Heart right ventricle (tissue), 16 donors: ENCODE data around the gene HOXA1. TPM values are rescaled to one million over a fixed set of nuclear protein-coding genes. Genes with fewer than 3 reads are reported as not detected.

ENCODE experiments used
- ATAC-seq, 8 donors: fragments of 200-7000 bp; cut with Tn5 transposase; one replicate each; pipeline ENCODE4 v1.9.1; 2020; ENCODE audit warnings: mild to moderate bottlenecking in 8 of 8, moderate library complexity in 8 of 8, moderate number of reproducible peaks in 1 of 8
- DNase-seq, 2 donors: peaks; one replicate each; pipeline ENCODE4 v3.0.0-alpha.2; 2020
- H3K27ac ChIP-seq, 10 donors: fragments of 200-600 bp; sonication (generic) in 2 of 10; one replicate each; pipeline versions ENCODE4 v1.5.0 to v1.8.0; 2020 to 2022; ENCODE audit warnings: mild to moderate bottlenecking in 3 of 10
- H3K27me3 ChIP-seq, 7 donors: fragments of 200-600 bp; one replicate each; pipeline ENCODE4 v1.8.0; 2021 to 2022; ENCODE audit warnings: mild to moderate bottlenecking in 2 of 7
- H3K36me3 ChIP-seq, 9 donors: fragments of 200-600 bp; sonication (generic) in 1 of 9; one replicate each; pipeline versions ENCODE4 v1.5.0 to v1.8.0; 2020 to 2022; ENCODE audit warnings: mild to moderate bottlenecking in 2 of 9
- H3K4me1 ChIP-seq, 9 donors: fragments of 200-600 bp; sonication (generic) in 1 of 9; one replicate each; pipeline versions ENCODE4 v1.5.0 to v1.8.0; 2020 to 2022; ENCODE audit warnings: mild to moderate bottlenecking in 4 of 9
- H3K4me3 ChIP-seq, 10 donors: fragments of 200-600 bp; sonication (generic) in 2 of 10; one replicate each; pipeline versions ENCODE4 v1.5.0 to v1.8.0; 2020 to 2022; ENCODE audit warnings: mild to moderate bottlenecking in 7 of 10, moderate library complexity in 2 of 10
- H3K9me3 ChIP-seq, 11 donors: fragments of 200-600 bp in 10 of 11; sonication (generic) in 2 of 11; one replicate each; pipeline versions ENCODE4 v1.5.0 to v1.8.0; 2013 to 2022; ENCODE audit warnings: mild to moderate bottlenecking in 2 of 11, control low read depth in 1 of 11, moderate library complexity in 1 of 11
- CTCF ChIP-seq, 9 donors: fragments of 200-600 bp; sonication (generic) in 2 of 9; IDR thresholded peaks; one replicate each; pipeline versions ENCODE4 v1.5.0 to v1.8.0; 2021 to 2022; ENCODE audit warnings: antibody characterized with exemption in 9 of 9, mild to moderate bottlenecking in 5 of 9, moderate library complexity in 1 of 9
- WGBS, 2 donors: extraction: QIAGEN DNeasy Blood & Tissue Kit; methylation state at CpG; one replicate each; pipeline ENCODE4 v1.1.7; 2013; ENCODE audit warnings: inconsistent platforms in 1 of 2; 5-methylcytosine and 5-hydroxymethylcytosine counted together
- intact Hi-C, 10 donors: fragments of 100-400 bp; cut with DNase I; formaldehyde crosslinking; loops; one replicate each; pipeline versions ENCODE4 v1.11.1 to v1.14.2; 2022
- polyA plus RNA-seq, 2 donors: library from polyadenylated mRNA; stranded (reverse); fragments of 200-250 nt; gene quantifications; one replicate each; pipeline ENCODE4 v1.2.3, GENCODE V29; 2013
- total RNA-seq, 10 donors: library from RNA; stranded (reverse); fragmentation: NEBNext Ultra II Directional in 3 of 10; extraction: Animal tissue kit (Norgen Biotek cat#: 25700) in 3 of 10; gene quantifications; one replicate each; pipeline versions ENCODE4 v1.2.1 to v1.2.4, GENCODE V29; 2021 to 2023
- donor health status: Arrhythmogenic right ventricular cardiomyopathy.
- donor health status: ischemic (EF 13 %, LVEDD 7.1; RV severe dilation, severe dysfunction).
- donor health status: healthy with polysubstance abuse.
- donor health status: DM: no; HTN: yes; CAD: no.
- donor health status: DM: no; HTN: no; CAD: no.
- donor health status: ischemic (EF 25% LVEDD 6.9; RV normal size, moderate dysfunction).
- donor health status: ischemic (EF 25% LVEDD 5.7; RV mildly dilated, moderate dysfunction).
- donor health status: healthy.
- donor health status: DM: yes; HTN: yes; CAD: no.
- donor health status: Ischemic cardiomyopathy.
- donor health status: ischemic (EF 35%, LVEDD 5.7; RV mildly dilated, moderate dysfunction).
- donor health status: nonischemic (EF 11% LVEDD 7.7; RV severe dilation, severe dysfunction).
- donor health status: DM: yes; HTN: yes; CAD: no.
- donor health status: PGD.
- donor health status: ischemic (EF 29% LVEDD 5.4; RV normal size, mild dysfunction).
- donor health status: nonischemic (EF 23%, LVEDD 6.1; RV moderate dilation, normal function).

Gene HOXA1
- total and polyA plus RNA-seq, 12 donors = 0.07 to 0.37 (median 0.15) TPM; not detected in 9

GRCh38 chr7:27106181-27106900, 10.5 kb upstream of the HOXA1 start:
- WGBS, 2 donors = 5 to 13% methylated on average over 44 of the region's 44 CpGs
- Histone ChIP-seq H3K27me3 (peaks cover 33 to 100% (median 100%) of the 10 kb centered on the region in 7 donors), H3K9me3 (no peaks in the 10 kb centered on the region), H3K36me3 (no peaks in the 10 kb centered on the region), H3K4me3 (peak overlapping the region in 7 of 10 donors; percentile 10 to 45 (median 25)), H3K4me1 (peaks cover 0 to 53% (median 8%) of the 10 kb centered on the region in 9 donors), H3K27ac (peak overlapping the region in 7 of 10 donors; percentile 19 to 86 (median 58))
- TF ChIP-seq CTCF (IDR thresholded peaks at IDR 0.05) = no peak
- intact Hi-C loops = no loop called here
- ATAC-seq (peak in 1 of 8 donors; percentile 20), DNase-seq (no peak)

- TF ChIP-seq CTCF (IDR thresholded peaks at IDR 0.05) = no peak
- intact Hi-C loops = no loop called here
- H3K9me3 ChIP-seq = no peaks in the 10 kb centered on the region
- H3K36me3 ChIP-seq = no peaks in the 10 kb centered on the region
- H3K4me3 ChIP-seq = no peak overlapping the region
- peak overlapping the region in 2 of 10 donors; percentile 84 to 86 for H3K27ac ChIP-seq
- DNase-seq (no peak), ATAC-seq (no peak)
- peaks cover 33 to 100% (median 100%) of the 10 kb centered on the region in 7 donors for H3K27me3 ChIP-seq
- H3K4me1 ChIP-seq = peaks cover 0 to 57% (median 12%) of the 10 kb centered on the region in 9 donors
- WGBS, 2 donors = 13 to 27% methylated on average over 13 of the region's 13 CpGs
Observed at GRCh38 chr7:27105301-27106031, 9.7 kb upstream of the HOXA1 start.

GRCh38 chr7:27104341-27105058, 8.7 kb upstream of the HOXA1 start:
- no peak for ATAC-seq
- intact Hi-C loops = no loop called here
- no peak for DNase-seq
- H3K27me3 ChIP-seq = peaks cover 33 to 100% (median 100%) of the 10 kb centered on the region in 7 donors
- H3K4me3 ChIP-seq = no peak overlapping the region
- H3K4me1 ChIP-seq = peaks cover 0 to 56% (median 12%) of the 10 kb centered on the region in 9 donors
- no peaks in the 10 kb centered on the region for H3K36me3 ChIP-seq
- H3K9me3 ChIP-seq = no peaks in the 10 kb centered on the region
- H3K27ac ChIP-seq = peak overlapping the region in 1 of 10 donors; percentile 60
- WGBS, 2 donors = 9 to 26% methylated on average over 13 of the region's 13 CpGs
- TF ChIP-seq CTCF (IDR thresholded peaks at IDR 0.05) = no peak
